GM21529 (cell line): Measurements from ENCODE around the gene DTX1.

ENCODE experiments used
- ATAC-seq: cut with Tn5 transposase; IDR thresholded peaks from one replicate; pipeline ENCODE4 v1.9.1; 2021; ENCODE audit not compliant: unreplicated experiment

The DTX1 gene

DNA sequence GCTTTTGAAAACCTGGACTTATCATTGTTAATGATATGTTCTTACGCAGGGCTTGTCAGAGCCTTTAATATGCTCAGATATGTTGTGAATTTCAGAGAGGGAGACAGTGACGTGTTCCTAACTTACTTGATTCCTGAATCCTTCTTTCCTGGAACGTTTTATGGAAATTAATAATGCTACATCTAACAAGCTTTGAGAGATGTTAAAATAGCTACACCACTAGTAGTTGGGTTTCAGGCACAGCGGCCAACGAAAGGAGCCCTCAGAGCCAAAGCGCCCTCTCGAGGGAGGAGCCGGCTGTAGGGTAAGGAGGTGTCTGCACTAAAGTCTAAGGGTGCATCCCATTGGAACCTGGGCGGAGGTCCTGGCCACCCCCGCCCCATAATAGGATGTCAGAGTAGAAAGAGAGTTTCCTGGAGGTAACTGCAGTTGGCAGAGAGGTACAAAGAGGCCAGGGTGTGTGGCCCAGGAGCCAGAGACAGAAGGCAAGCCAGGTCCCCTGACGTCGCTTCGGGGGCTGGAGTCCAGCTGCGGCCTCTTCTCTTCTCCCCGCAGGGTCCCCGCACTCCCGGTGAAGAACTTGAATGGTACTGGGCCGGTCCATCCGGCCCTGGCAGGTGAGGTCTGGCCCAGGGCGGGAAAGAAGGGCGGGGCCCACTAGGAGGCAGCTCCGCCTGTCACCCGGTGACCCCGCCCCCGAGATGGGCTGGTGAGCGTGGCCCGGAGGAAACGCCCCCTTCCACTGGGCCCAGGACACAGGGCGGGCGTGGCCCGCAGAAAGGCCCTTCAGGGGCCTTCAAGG is 36.3 kb downstream of the DTX1 start:
- ATAC-seq: no peak

GRCh38 chr12:113093409-113094101 is 37.0 kb downstream of the DTX1 start:
- no peak for ATAC-seq

DNA sequence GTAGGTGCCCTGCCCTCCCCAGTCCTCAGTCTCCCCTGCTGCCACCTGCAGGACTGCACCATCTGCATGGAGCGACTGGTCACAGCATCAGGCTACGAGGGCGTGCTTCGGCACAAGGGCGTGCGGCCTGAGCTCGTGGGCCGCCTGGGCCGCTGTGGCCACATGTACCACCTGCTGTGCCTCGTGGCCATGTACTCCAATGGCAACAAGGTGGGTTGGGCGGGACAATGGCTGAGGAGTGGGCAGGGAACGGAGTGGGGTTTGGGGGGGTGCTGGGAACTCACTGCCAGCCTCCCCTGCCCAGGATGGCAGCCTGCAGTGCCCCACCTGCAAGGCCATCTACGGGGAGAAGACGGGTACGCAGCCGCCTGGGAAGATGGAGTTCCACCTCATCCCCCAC is 38.2 kb downstream of the DTX1 start:
- no peak for ATAC-seq

DNA sequence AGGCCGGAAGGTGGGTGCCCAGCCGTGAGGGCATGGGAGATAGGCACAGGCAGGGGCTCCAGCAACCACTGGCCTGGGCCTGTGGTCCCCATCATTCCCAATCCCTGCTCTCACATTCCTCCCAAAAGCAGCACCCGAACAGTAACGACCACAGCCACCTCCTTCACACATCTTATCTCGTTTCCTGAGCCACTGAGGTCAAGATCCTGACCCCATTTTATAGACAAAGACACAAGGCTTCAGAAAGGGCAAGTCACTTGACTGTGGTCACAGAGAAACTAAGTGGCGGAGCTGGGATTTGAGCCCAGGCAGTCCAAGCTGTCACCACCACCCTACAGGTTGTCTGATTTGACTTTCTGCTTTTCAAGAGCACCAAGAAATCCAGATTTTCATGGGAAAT is 38.9 kb downstream of the DTX1 start:
- no peak for ATAC-seq

DNA sequence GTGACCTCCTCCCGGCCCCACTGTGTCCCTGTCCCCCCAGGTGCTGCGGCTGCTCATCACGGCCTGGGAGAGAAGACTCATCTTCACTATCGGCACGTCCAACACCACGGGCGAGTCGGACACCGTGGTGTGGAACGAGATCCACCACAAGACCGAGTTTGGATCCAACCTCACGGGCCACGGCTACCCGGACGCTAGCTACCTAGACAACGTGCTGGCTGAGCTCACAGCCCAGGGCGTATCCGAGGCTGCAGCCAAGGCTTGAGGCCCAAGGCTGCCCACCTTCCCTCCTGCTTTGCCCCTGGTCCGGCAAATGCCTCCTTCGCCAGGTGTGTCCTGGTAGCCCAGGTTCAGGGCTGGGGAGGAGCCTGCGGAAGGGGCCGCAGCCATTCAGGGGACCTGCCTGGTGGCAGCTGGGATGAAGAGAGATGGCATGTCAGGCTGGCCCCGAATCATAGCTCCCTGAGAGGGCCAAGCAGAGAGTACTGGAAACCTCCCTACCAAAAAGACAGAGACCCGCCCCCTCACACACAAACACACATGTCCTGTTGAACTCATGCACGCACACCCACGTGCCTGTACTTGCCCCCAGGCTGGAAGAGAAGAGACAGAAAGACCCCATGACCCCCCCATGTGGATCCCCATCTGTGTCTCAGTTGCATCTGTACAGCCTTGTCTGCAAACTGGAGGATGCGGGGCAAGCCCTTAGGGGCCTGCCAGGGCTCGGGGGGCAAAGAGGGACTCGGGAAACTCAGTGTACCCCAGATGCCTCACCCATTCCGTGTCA is 40.3 kb downstream of the DTX1 start:
- ATAC-seq: no peak

GRCh38 chr12:113097716-113098440 is 41.3 kb downstream of the DTX1 start:
- peak; percentile 14 for ATAC-seq

DNA sequence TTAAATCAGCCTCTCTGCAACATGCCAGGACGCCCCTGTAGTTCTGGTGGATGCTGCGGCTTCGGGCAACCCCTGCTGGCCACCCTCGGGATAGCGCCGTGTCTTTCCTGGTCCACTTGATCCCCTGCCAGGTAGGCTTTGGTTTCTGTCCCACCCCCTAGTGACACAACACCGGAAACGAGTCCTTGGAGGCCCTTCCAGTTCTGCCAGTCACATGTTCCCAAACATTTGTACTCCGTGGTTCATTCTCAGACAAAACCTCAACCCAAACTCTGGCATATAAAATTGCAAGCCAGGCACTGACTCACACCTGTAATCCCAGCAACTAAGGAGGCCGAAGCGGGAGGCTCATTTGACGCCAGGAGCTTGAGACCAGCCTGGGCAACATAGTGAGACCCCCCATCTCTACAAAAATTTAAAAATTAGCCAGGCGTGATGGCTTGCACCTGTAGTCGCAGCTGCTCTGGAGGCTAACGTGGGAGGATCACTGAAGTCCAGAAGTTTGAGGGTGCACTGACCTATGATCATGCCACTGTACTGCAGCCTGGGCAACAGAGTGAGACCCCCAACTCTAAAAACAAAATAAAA is 42.0 kb downstream of the DTX1 start:
- ATAC-seq: peak; percentile 56

GRCh38 chr12:113099364-113099763 is 42.8 kb downstream of the DTX1 start:
- ATAC-seq: no peak

DNA sequence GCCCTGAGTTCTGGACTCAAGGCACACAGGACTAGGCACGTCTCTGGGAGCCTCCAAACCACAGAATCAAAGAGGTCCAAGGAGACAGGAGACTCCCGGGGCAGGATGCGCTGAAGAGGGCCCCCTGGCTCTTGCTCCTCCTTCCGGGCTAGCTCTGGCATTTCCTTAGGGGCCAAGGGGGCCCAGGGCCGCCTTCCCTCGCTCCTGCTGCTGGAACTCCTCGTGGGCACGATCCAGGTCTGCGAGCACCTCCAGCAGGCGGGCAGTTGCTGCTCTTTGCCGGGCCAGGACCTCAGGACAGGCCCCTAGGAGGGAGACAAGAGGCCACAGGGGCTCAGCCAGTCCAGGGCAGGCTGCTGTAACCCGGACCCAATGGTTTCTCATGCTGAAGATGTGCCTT is 43.2 kb downstream of the DTX1 start:
- no peak for ATAC-seq

- no peak for ATAC-seq
These were observed 45.2 kb downstream of the DTX1 start for GRCh38 chr12:113101751-113102150.

DNA sequence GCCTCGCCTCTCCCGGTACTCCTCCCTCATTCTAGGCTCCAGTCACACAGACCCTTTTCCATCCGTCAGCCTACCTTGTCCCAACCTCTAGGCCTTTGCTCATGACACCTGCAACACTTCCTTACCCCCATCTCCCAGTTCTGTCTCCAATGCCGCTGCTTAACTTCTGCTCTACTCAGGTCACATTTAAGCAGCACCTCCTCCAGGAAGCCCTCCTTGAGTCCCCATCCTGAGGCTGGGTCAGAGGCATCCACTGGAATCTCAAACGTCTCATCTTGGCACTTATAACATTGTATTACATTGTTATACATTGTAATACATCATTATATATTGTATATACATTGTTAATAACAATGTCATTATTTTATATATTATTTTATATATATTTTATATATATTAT is 46.3 kb downstream of the DTX1 start:
- ATAC-seq: no peak

DNA sequence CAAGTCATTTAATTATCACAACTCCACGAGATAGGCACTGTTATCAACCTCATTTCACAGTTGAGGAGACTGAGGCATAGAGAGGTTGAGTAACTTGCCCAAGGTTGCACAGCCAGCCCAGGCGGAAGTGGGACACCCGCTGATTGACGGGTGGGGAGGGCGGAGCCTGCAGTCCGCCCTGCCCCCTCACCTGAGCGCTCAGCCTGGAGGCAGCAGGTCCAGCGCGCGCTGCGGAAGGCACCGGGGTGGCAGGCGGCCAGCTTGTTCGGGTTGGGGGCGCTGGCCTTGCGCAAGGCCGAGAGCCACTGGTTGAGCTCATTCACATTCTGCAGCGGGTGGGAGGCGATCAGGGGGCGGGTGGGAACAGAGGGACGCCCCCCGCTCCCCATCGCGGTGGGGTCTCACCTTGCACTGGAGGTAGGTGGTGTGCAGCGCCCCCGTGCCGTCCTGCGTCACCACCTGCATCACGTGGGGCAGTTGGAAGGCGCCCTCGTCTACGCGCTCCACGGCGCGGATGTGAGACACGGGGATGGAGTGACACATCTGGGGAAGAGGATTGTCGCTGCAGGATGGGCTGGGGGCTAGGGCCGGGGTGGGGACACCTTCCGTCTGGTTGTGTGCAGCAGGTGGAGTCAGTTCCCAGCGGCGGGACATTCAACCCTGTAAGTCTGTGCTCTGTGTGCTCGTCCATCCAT is 47.4 kb downstream of the DTX1 start:
- ATAC-seq: no peak

DNA sequence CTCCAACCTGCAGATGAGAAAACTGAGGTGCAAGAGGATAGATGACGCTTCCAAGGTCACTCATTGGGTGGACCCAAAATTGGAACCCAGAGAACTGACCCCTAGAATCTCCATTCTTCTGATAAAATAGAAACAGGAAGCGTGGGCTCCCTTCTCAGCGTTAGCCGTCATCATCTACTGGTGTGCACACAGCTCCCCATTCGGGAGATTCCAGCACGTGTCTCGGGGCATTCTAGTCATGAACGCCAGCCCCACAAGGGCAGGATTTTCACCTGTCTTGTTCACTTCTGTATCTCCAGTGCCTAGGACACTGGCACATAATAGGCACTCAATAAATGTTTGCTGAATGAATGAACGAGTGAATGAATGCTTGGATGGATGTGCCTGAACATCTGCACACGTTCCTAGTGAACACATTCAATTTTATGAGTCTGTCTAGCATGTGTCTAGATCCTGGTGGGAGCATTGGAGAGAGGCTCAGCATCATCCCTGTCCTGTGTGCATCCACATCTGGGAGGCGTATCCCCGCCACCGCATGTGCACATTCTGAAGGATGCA is 48.5 kb downstream of the DTX1 start:
- ATAC-seq: no peak

DNA sequence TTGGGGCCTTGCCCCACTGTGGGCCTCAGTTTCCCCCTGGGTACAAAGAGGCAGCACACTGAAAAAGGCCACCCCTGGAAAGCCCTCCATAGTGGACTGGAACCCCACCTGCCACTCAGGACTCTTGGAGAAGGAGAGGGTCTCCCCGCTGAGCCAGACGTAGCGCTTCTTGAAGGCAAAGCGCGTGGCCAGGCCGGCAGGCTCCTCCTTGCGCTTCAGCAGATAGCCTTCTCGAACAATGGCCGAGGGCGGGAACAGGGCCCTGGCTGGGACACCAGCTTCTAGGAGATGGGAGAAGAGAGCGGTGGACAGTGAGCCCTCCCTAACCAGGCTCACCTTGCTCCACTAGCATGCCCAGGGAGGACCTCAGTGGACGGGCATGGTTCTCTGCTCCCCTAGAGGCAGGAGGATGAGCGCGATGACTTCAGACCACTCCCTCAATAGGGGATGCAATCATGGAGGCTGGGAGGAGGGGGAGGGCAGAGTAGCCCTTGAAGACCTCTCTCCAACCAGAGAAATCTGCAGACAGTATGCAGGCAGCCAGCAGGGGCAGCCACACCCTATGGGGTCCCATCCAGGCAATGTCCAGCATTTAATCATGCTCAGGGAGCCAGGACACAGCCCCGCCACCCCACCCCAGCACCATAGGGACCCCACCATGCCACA is 49.2 kb downstream of the DTX1 start:
- no peak for ATAC-seq

- ATAC-seq: no peak
These were observed 49.8 kb downstream of the DTX1 start for GRCh38 chr12:113106361-113106760.

DNA sequence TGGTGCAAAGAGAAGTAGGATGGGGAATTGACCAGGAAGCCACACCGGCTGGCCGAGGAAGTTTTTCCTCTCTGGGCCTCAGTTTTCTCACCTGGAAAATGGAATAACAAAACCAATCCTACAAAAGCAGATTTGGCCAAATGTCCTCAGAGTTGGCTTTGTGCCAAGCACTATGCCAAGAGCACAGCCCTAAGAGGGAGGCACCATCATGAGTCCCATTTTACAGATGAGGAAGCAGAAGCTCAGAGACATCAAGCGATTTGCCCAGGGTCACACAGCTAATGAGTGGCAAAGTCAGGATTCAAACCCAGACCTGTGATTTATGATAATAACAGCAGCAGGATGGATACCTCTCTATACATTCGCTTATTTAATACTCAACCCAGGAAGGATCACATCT is 51.8 kb downstream of the DTX1 start:
- ATAC-seq: no peak

GRCh38 chr12:113109360-113109759 is 52.8 kb downstream of the DTX1 start:
- ATAC-seq: no peak

DNA sequence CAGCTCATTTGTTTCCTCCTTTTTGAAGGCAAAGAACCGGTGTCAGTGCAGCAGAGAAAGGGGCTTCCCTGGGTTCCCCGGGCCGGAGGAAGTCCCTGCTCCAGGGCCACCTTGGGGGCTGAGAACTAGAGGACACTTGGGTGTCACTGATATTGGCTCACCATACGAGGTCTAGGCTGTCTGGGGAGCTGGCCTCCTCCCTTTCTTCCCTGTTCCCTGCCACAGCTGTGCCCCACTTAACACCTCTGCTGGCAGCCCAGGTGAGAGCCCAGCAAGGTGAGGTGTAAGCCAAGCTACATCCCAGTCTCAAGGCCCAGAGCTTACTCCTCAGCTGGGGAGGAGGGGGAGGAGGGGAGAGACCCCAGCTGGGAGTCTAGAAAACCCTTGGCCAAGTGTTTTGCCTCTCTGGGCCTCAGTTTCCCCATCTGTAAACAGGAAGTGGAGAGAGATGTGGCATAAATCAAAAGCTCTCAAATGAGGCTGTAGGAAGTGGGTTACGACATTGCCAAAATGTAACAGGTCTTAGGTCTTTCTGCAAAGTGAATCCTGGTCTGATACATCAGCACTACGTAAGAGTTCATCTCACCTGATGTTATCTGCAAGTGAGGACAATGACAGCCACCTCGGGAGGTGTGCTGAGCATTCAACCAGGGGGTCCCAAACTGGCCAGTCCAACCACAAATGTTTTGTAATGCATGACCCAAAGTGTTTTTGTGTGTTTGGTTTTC is 53.5 kb downstream of the DTX1 start:
- ATAC-seq: no peak

- no peak for ATAC-seq
These were observed 54.7 kb downstream of the DTX1 start for GRCh38 chr12:113111247-113111646.
